Liver (tissue), 9 donors: ENCODE measurements around the gene FIBP. TPM values are rescaled to one million over a fixed set of nuclear protein-coding genes. Genes with fewer than 3 reads are reported as not detected.

Experiments used
- DNase-seq: peaks from one replicate; pipeline ENCODE4 v3.0.0-alpha.2; 2017; ENCODE audit warnings: low spot score
- H3K27ac ChIP-seq, 2 donors: one replicate each; pipeline ENCODE4 v1.7.0; 2013; ENCODE audit warnings: inconsistent platforms in 2 of 2, low read length in 2 of 2, control low read depth in 1 of 2, low read depth in 1 of 2, mild to moderate bottlenecking in 1 of 2
- H3K27me3 ChIP-seq, 4 donors: one replicate each; pipeline versions ENCODE4 v1.6.1 to v1.7.0; 2013; ENCODE audit warnings: low read length in 3 of 4, inconsistent platforms in 1 of 4, mild to moderate bottlenecking in 1 of 4, moderate library complexity in 1 of 4; ENCODE audit not compliant: control insufficient read depth in 4 of 4, insufficient read depth in 4 of 4
- H3K36me3 ChIP-seq, 4 donors: one replicate each; pipeline versions ENCODE4 v1.6.1 to v1.7.0; 2013; ENCODE audit warnings: low read length in 3 of 4, mild to moderate bottlenecking in 3 of 4, low read depth in 1 of 4, moderate library complexity in 1 of 4; ENCODE audit not compliant: control insufficient read depth in 4 of 4, insufficient read depth in 3 of 4
- H3K4me1 ChIP-seq, 4 donors: one replicate each; pipeline versions ENCODE4 v1.6.1 to v1.7.0; 2013; ENCODE audit warnings: low read length in 3 of 4, mild to moderate bottlenecking in 3 of 4, moderate library complexity in 1 of 4; ENCODE audit not compliant: control insufficient read depth in 4 of 4, insufficient read depth in 4 of 4
- H3K4me3 ChIP-seq, 3 donors: one replicate each; pipeline versions ENCODE4 v1.6.1 to v1.7.0; 2013; ENCODE audit warnings: low read length in 3 of 3, control low read depth in 1 of 3, low read depth in 1 of 3, mild to moderate bottlenecking in 1 of 3
- H3K9ac ChIP-seq, 2 donors: one replicate each; pipeline ENCODE4 v1.7.0; 2013; ENCODE audit warnings: low read length in 2 of 2, mild to moderate bottlenecking in 2 of 2, moderate library complexity in 2 of 2, control low read depth in 1 of 2, low read depth in 1 of 2
- H3K9me3 ChIP-seq, 4 donors: one replicate each; pipeline versions ENCODE4 v1.6.1 to v1.7.0; 2013; ENCODE audit warnings: low read length in 3 of 4; ENCODE audit not compliant: control insufficient read depth in 4 of 4
- EGR1 ChIP-seq, 2 donors: IDR thresholded peaks; 2 replicates each; pipeline ENCODE4 v1.6.1; 2016 to 2018; ENCODE audit warnings: antibody characterized with exemption in 2 of 2, low read depth in 2 of 2
- FOXA1 ChIP-seq: IDR thresholded peaks from 2 replicates; pipeline ENCODE4 v1.6.1; 2016; ENCODE audit warnings: antibody characterized with exemption
- GABPA ChIP-seq, 2 donors: IDR thresholded peaks in 1 of 2; conservative IDR thresholded peaks in 1 of 2; 2 replicates each; pipeline ENCODE4 v1.6.1; 2016; ENCODE audit warnings: antibody characterized with exemption in 2 of 2, mild to moderate bottlenecking in 1 of 2, moderate library complexity in 1 of 2
- HNF4G ChIP-seq: IDR thresholded peaks from 2 replicates; pipeline ENCODE4 v1.6.1; 2016; ENCODE audit warnings: antibody characterized with exemption
- REST ChIP-seq: IDR thresholded peaks from 2 replicates; pipeline ENCODE4 v1.6.1; 2016; ENCODE audit warnings: antibody characterized with exemption, mild to moderate bottlenecking
- RXRA ChIP-seq, 2 donors: IDR thresholded peaks; 2 replicates each; pipeline ENCODE4 v1.6.1; 2017 to 2018; ENCODE audit warnings: antibody characterized with exemption in 2 of 2, mild to moderate bottlenecking in 1 of 2
- TAF1 ChIP-seq: conservative IDR thresholded peaks from 2 replicates; pipeline ENCODE4 v1.6.1; 2016; ENCODE audit warnings: antibody characterized with exemption, mild to moderate bottlenecking
- WGBS: extraction: QIAGEN DNeasy Blood & Tissue Kit; methylation state at CpG from one replicate; pipeline ENCODE4 v1.1.7; 2013; 5-methylcytosine and 5-hydroxymethylcytosine counted together
- polyA plus RNA-seq, 2 donors: library from polyadenylated mRNA; stranded (reverse) in 1 of 2; unstranded in 1 of 2; fragments of 200-250 nt in 1 of 2; fragments of >200 nt in 1 of 2; fragmentation: Nextera tagmentation in 1 of 2; extraction: Ambion mirVana in 1 of 2; gene quantifications; one replicate each; pipeline versions ENCODE4 v1.2.1 to v1.2.3, GENCODE V29; 2013 to 2015
- total RNA-seq, 2 donors: library from RNA; depleted of rRNA; stranded (reverse); fragments of >200 nt; gene quantifications; one replicate each; pipeline ENCODE4 v1.2.3, GENCODE V29; 2014
- TF ChIP-seq, protein P1 (sequence below): IDR thresholded peaks from 2 replicates; pipeline ENCODE4 v1.6.1; 2016; ENCODE audit warnings: antibody characterized with exemption
- donor health status: healthy.
- donor health status: healthy.
- donor health status: healthy.
- donor health status: healthy.
- donor health status: healthy.

FIBP gene
- total and polyA plus RNA-seq, 4 donors, result 23.7 to 45.4 (median 29.1) TPM

DNA sequence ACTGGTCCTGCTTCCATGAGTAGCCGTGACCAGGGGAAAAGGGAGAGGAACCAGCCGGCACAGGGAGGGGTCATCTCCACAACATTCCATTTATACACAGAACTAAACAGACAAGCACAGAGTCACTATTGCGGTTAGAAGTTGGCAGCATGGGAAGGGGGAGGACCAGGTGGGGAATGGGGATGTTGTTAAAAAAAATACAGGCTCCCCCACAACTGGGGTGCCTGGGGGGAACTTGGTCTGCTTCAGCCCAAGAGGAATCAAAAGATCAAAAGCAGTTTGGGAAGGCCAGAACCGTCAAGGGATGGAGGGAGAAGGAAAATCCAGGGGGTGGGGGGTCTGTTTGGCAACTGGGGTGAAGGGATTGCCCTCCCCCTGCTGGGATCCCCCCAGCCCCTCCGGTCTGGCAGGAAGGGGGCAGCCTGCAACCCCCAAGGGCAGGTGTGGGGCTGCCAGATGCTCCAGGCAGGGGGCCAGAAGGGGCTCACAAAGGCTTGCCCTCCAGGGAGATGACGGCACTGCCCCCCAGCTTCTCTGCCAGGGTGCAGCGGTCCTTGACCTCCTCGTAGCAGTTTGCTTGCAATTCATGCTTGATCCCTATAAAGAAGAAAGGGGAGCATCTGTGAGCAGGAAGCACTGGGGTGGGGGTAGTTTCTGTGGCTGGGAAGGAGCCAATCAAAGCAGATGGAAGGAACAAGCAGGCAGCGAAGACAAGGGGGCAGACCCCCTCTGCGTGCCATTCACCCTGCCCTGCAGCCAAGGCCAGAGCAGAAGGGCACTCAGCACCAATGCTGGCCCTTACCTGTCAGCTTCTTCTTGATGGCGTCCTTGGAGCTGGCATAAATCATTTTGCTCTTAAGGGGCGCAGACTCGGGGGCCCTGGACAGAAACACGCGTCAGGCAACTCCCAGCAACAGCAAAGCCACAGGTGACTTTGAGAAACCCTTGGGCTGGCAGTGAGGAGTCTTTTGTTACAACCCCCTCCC is 33.1 kb downstream of the FIBP start:
- H3K36me3 ChIP-seq, result peaks cover 13 to 39% (median 20%) of the 10 kb centered on the region in 4 donors

GRCh38 chr11:65854161-65854592 is 34.1 kb downstream of the FIBP start:
- H3K27me3 ChIP-seq, result no peaks in the 10 kb centered on the region
- H3K9ac ChIP-seq, result no peak overlapping the region
- peaks cover 2 to 28% (median 17%) of the 10 kb centered on the region in 4 donors for H3K4me1 ChIP-seq
- H3K9me3 ChIP-seq, result peaks cover 0 to 7% (median 2%) of the 10 kb centered on the region in 4 donors
- 75% methylated on average over 4 of the region's 4 CpGs for WGBS
- peaks cover 13 to 39% (median 20%) of the 10 kb centered on the region in 4 donors for H3K36me3 ChIP-seq
- H3K27ac ChIP-seq, result no peak overlapping the region
- DNase-seq, result no peak
- no peak for TF ChIP-seq HNF4G
- H3K4me3 ChIP-seq, result no peak overlapping the region

More for the DNA sequence above, 33.1 kb downstream of the FIBP start:
- Histone ChIP-seq H3K27me3 (no peaks in the 10 kb centered on the region), H3K4me1 (peaks cover 3 to 36% (median 20%) of the 10 kb centered on the region in 4 donors), H3K4me3 (no peak overlapping the region), H3K9me3 (peaks cover 0 to 7% (median 2%) of the 10 kb centered on the region in 4 donors), H3K9ac (no peak overlapping the region), H3K27ac (no peak overlapping the region)
- no peak for DNase-seq
- 81% methylated on average over 15 of the region's 15 CpGs for WGBS
- TF ChIP-seq, protein P1, sequence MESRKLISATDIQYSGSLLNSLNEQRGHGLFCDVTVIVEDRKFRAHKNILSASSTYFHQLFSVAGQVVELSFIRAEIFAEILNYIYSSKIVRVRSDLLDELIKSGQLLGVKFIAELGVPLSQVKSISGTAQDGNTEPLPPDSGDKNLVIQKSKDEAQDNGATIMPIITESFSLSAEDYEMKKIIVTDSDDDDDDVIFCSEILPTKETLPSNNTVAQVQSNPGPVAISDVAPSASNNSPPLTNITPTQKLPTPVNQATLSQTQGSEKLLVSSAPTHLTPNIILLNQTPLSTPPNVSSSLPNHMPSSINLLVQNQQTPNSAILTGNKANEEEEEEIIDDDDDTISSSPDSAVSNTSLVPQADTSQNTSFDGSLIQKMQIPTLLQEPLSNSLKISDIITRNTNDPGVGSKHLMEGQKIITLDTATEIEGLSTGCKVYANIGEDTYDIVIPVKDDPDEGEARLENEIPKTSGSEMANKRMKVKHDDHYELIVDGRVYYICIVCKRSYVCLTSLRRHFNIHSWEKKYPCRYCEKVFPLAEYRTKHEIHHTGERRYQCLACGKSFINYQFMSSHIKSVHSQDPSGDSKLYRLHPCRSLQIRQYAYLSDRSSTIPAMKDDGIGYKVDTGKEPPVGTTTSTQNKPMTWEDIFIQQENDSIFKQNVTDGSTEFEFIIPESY, result no peak
- TF ChIP-seq GABPA (IDR thresholded peaks at IDR 0.05 in 1 of 2, conservative IDR thresholded peaks at IDR 0.05 in 1 of 2) (no peak), REST (no peak), RXRA (IDR thresholded peaks at IDR 0.05) (no peak), HNF4G (no peak), EGR1 (IDR thresholded peaks at IDR 0.05; ENCODE audit: low read depth in 2 of 2) (no peak), TAF1 (no peak), FOXA1 (no peak)
